Measurements from ENCODE around the gene MRPL44.
"Not testable (repeated sequence)": the region's sequence is repeated elsewhere in the genome, so short reads cannot be mapped to it uniquely, and the experiment has no call there.

Gene MRPL44

GRCh38 chr2:223993634-223994232, 36.5 kb downstream of the MRPL44 start:
- peak; percentile 92 for TF ChIP-seq CTCF (IDR thresholded peaks at IDR 0.05; ENCODE audit: insufficient read depth, low read depth, low read length, missing control alignments)
- peak; percentile 86 for DNase-seq (ENCODE audit: low read depth)
- no peak overlapping the region for H3K4me3 ChIP-seq (ENCODE audit: low read length)

GRCh38 chr2:223994562-223995162, 37.4 kb downstream of the MRPL44 start:
- DNase-seq (ENCODE audit: low read depth): no peak
- no peak for TF ChIP-seq CTCF (IDR thresholded peaks at IDR 0.05; ENCODE audit: insufficient read depth, low read depth, low read length, missing control alignments)
- H3K4me3 ChIP-seq (ENCODE audit: low read length): no peak overlapping the region

GRCh38 chr2:223995569-223995968, 38.3 kb downstream of the MRPL44 start:
- peak; percentile 84 for DNase-seq (ENCODE audit: low read depth)
- TF ChIP-seq CTCF (IDR thresholded peaks at IDR 0.05; ENCODE audit: insufficient read depth, low read depth, low read length, missing control alignments): no peak

GRCh38 chr2:223996391-223996790, 39.1 kb downstream of the MRPL44 start:
- no peak for DNase-seq (ENCODE audit: low read depth)
- no peak for TF ChIP-seq CTCF (IDR thresholded peaks at IDR 0.05; ENCODE audit: insufficient read depth, low read depth, low read length, missing control alignments)
- no peak overlapping the region for H3K4me3 ChIP-seq (ENCODE audit: low read length)

More at GRCh38 chr2:223995569-223995968, 38.3 kb downstream of the MRPL44 start:
- no peak overlapping the region for H3K4me3 ChIP-seq (ENCODE audit: low read length)

- no peak for DNase-seq (ENCODE audit: low read depth)
- no peak overlapping the region for H3K4me3 ChIP-seq (ENCODE audit: low read length)
- no peak for TF ChIP-seq CTCF (IDR thresholded peaks at IDR 0.05; ENCODE audit: insufficient read depth, low read depth, low read length, missing control alignments)
Observed at GRCh38 chr2:223997938-223998337, 40.7 kb downstream of the MRPL44 start.

- H3K4me3 ChIP-seq (ENCODE audit: low read length): no peak overlapping the region
- no peak for TF ChIP-seq CTCF (IDR thresholded peaks at IDR 0.05; ENCODE audit: insufficient read depth, low read depth, low read length, missing control alignments)
- no peak for DNase-seq (ENCODE audit: low read depth)
Observed at GRCh38 chr2:223998948-223999347, 41.7 kb downstream of the MRPL44 start.

GRCh38 chr2:223999862-224000261, 42.6 kb downstream of the MRPL44 start:
- DNase-seq (ENCODE audit: low read depth): no peak
- H3K4me3 ChIP-seq (ENCODE audit: low read length): no peak overlapping the region
- no peak for TF ChIP-seq CTCF (IDR thresholded peaks at IDR 0.05; ENCODE audit: insufficient read depth, low read depth, low read length, missing control alignments)

GRCh38 chr2:224000662-224001061, 43.4 kb downstream of the MRPL44 start:
- not testable (repeated sequence) for DNase-seq (ENCODE audit: low read depth); H3K4me3 ChIP-seq (ENCODE audit: low read length)
